ENCODE measurements around the gene ALDH9A1.

DNA sequence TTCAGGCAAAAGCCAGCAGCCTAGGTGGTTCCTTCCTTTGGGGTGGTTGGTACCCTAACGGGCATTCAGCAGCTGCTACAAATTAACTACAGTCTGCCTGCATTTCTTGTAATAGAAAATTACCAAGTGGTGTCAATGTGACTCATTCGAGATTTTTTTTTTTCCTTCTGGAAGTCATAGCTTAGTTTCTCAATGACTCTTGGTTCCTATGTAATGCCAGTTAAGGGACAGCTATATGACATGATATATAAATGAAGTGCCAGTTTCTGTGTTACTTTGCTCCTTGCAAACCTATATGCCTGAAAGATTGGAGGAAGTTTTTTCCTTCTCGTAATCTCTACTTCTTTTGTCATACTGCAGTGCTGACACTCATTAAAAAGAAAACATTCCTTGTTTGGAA is 64.7 kb downstream of the ALDH9A1 start:
- TF ChIP-seq, protein P1, sequence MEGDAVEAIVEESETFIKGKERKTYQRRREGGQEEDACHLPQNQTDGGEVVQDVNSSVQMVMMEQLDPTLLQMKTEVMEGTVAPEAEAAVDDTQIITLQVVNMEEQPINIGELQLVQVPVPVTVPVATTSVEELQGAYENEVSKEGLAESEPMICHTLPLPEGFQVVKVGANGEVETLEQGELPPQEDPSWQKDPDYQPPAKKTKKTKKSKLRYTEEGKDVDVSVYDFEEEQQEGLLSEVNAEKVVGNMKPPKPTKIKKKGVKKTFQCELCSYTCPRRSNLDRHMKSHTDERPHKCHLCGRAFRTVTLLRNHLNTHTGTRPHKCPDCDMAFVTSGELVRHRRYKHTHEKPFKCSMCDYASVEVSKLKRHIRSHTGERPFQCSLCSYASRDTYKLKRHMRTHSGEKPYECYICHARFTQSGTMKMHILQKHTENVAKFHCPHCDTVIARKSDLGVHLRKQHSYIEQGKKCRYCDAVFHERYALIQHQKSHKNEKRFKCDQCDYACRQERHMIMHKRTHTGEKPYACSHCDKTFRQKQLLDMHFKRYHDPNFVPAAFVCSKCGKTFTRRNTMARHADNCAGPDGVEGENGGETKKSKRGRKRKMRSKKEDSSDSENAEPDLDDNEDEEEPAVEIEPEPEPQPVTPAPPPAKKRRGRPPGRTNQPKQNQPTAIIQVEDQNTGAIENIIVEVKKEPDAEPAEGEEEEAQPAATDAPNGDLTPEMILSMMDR (IDR thresholded peaks at IDR 0.05; ENCODE audit: extremely low read depth in 1 of 2, insufficient read depth in 1 of 2, low read depth in 1 of 2, low read length in 2 of 2), result no peak
- no peak for TF ChIP-seq MYC (IDR thresholded peaks at IDR 0.05; ENCODE audit: low read depth, low read length)
- no peak for TF ChIP-seq EZH2 (IDR thresholded peaks at IDR 0.05; ENCODE audit: borderline replicate concordance, low read depth, low read length, severe bottlenecking)
- no peak for TF ChIP-seq POLR2A (IDR thresholded peaks at IDR 0.05; ENCODE audit: low read depth, low read length)
- no peak for TF ChIP-seq POLR2AphosphoS5 (IDR thresholded peaks at IDR 0.05; ENCODE audit: insufficient read depth, low read depth, low read length)
- TF ChIP-seq, protein P2, sequence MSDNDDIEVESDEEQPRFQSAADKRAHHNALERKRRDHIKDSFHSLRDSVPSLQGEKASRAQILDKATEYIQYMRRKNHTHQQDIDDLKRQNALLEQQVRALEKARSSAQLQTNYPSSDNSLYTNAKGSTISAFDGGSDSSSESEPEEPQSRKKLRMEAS (IDR thresholded peaks at IDR 0.05; ENCODE audit: insufficient read depth, insufficient read length), result no peak

Data from endothelial cell of umbilical vein (primary cell).